Colonic mucosa (tissue), 4 donors: ENCODE results near the gene CCDC191. TPM values are rescaled to one million over a fixed set of nuclear protein-coding genes. Genes with fewer than 3 reads are reported as not detected.
A peak's percentile ranks its signal among the peaks of the same experiment; 100 is the strongest.

Experiments
- DNase-seq: peaks from one replicate; pipeline ENCODE4 v3.0.0-alpha.2; 2020
- H3K27ac ChIP-seq: fragments of 200-600 bp; one replicate; pipeline ENCODE4 v1.8.0; 2021
- H3K27me3 ChIP-seq: fragments of 200-600 bp; one replicate; pipeline ENCODE4 v1.8.0; 2021
- H3K36me3 ChIP-seq: fragments of 200-600 bp; one replicate; pipeline ENCODE4 v1.8.0; 2021
- H3K4me1 ChIP-seq: fragments of 200-600 bp; one replicate; pipeline ENCODE4 v1.8.0; 2021; ENCODE audit warnings: mild to moderate bottlenecking
- H3K4me3 ChIP-seq: fragments of 200-600 bp; one replicate; pipeline ENCODE4 v1.8.0; 2021
- H3K9ac ChIP-seq, 2 donors: one replicate each; pipeline ENCODE4 v1.7.0; 2013; ENCODE audit warnings: control low read depth in 2 of 2, low read depth in 2 of 2, low read length in 2 of 2
- H3K9me3 ChIP-seq: fragments of 200-600 bp; one replicate; pipeline ENCODE4 v1.8.0; 2021
- CTCF ChIP-seq: fragments of 200-600 bp; IDR thresholded peaks from one replicate; pipeline ENCODE4 v1.8.0; 2022; ENCODE audit warnings: antibody characterized with exemption, mild to moderate bottlenecking
- intact Hi-C: fragments of 100-400 bp; cut with DNase I; formaldehyde crosslinking; loops from one replicate; pipeline ENCODE4 v1.14.1; 2022
- total RNA-seq, 2 donors: library from RNA; stranded (reverse); fragmentation: NEBNext Ultra II Directional in 1 of 2; extraction: Animal tissue kit (Norgen Biotek cat#: 25700) in 1 of 2; gene quantifications; one replicate each; pipeline ENCODE4 v1.2.1, GENCODE V29; 2021
- donor health status: healthy.
- donor health status: DM: no; HTN: no; CAD: no.
- donor health status: DM: no; HTN: no; CAD: no.

Gene CCDC191
- total RNA-seq, 2 donors from 2014 or later = 3.1 TPM

- Histone ChIP-seq H3K9me3 (no peaks in the 10 kb centered on the region), H3K27ac (no peak overlapping the region), H3K4me3 (no peak overlapping the region), H3K36me3 (no peaks in the 10 kb centered on the region), H3K4me1 (no peaks in the 10 kb centered on the region), H3K27me3 (no peaks in the 10 kb centered on the region), H3K9ac (no peak overlapping the region)
- intact Hi-C loops = no loop called here
- DNase-seq = no peak
- no peak for TF ChIP-seq CTCF
These were observed 4.8 kb upstream of the CCDC191 start for GRCh38 chr3:114060906-114061655.

GRCh38 chr3:114058646-114059045 is 2.3 kb upstream of the CCDC191 start:
- DNase-seq = no peak
- Histone ChIP-seq H3K4me1 (no peaks in the 10 kb centered on the region), H3K27ac (no peak overlapping the region), H3K36me3 (no peaks in the 10 kb centered on the region), H3K4me3 (no peak overlapping the region), H3K27me3 (no peaks in the 10 kb centered on the region), H3K9me3 (no peaks in the 10 kb centered on the region), H3K9ac (no peak overlapping the region)
- intact Hi-C loops = loop anchor here (10.0 kb wide), 2 partner anchors 114 to 314 kb away; partner anchors contain the start of genes ATP6V1A, NAA50 and ZDHHC23
- no peak for TF ChIP-seq CTCF

- Histone ChIP-seq H3K4me3 (peak overlapping the region; percentile 84), H3K27ac (peak overlapping the region; percentile 84), H3K4me1 (no peaks in the 10 kb centered on the region), H3K9me3 (no peaks in the 10 kb centered on the region), H3K9ac (peak overlapping the region; percentile 49 to 79), H3K36me3 (no peaks in the 10 kb centered on the region), H3K27me3 (no peaks in the 10 kb centered on the region)
- TF ChIP-seq CTCF = no peak
- no peak for DNase-seq
- intact Hi-C loops = loop anchor here (10.0 kb wide), 2 partner anchors 112 to 312 kb away; partner anchors contain the start of genes ATP6V1A, NAA50 and ZDHHC23
These were observed 653 bp upstream of the CCDC191 start for GRCh38 chr3:114057011-114057347.

- Histone ChIP-seq H3K9me3 (no peaks in the 10 kb centered on the region), H3K9ac (no peak overlapping the region), H3K36me3 (no peaks in the 10 kb centered on the region), H3K27me3 (no peaks in the 10 kb centered on the region), H3K27ac (no peak overlapping the region), H3K4me1 (no peaks in the 10 kb centered on the region), H3K4me3 (no peak overlapping the region)
- intact Hi-C loops = loop anchor here (10.0 kb wide), 2 partner anchors 107 to 307 kb away; partner anchors contain the start of genes ATP6V1A, NAA50 and ZDHHC23
- no peak for DNase-seq
- no peak for TF ChIP-seq CTCF
These were observed 4.1 kb downstream of the CCDC191 start for GRCh38 chr3:114052216-114052615.

GRCh38 chr3:114043205-114043604 is 13.1 kb downstream of the CCDC191 start:
- intact Hi-C loops = no loop called here
- no peak for TF ChIP-seq CTCF
- H3K9ac ChIP-seq = no peak overlapping the region
- DNase-seq = no peak
- no peak overlapping the region for H3K4me3 ChIP-seq
- H3K9me3 ChIP-seq = no peaks in the 10 kb centered on the region
- H3K36me3 ChIP-seq = no peaks in the 10 kb centered on the region
- no peaks in the 10 kb centered on the region for H3K4me1 ChIP-seq
- no peak overlapping the region for H3K27ac ChIP-seq
- H3K27me3 ChIP-seq = no peaks in the 10 kb centered on the region
